SW480 (cell line): ENCODE data around the gene ARRB1.

ENCODE experiments used
- DNase-seq: peaks from one replicate; pipeline ENCODE4 v3.0.0-alpha.2; 2016; ENCODE audit warnings: low spot score

Gene ARRB1

GRCh38 chr11:75273411-75274391 is 77.8 kb downstream of the ARRB1 start:
- DNase-seq, result no peak

DNA sequence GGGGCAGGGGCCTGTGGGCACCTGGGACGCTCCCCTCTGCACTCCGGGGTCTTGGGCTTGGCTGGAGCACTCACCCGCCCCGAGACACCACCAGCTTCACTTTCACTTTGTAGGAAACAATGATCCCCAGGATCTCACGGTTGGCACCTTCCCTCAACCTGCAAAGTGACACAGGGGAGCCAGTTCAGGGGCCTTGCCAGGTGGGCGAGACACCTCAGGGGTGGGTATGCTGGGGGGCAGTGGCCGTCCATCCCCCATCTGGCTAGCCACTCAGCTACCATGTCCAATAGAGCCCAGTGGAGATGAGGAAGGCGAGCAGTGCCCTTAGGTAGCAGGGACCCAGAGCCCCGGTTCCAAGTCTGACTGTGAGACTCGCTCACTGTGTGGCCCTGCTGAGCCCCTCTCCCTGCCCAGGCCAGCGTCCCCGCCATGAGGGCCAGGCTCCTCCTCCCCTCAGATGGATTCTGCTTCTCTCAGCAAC is 78.6 kb downstream of the ARRB1 start:
- no peak for DNase-seq

- no peak for DNase-seq
Measured at GRCh38 chr11:75272391-75272790, 79.1 kb downstream of the ARRB1 start.

- no peak for DNase-seq
Measured at GRCh38 chr11:75271730-75272129, 79.7 kb downstream of the ARRB1 start.

DNA sequence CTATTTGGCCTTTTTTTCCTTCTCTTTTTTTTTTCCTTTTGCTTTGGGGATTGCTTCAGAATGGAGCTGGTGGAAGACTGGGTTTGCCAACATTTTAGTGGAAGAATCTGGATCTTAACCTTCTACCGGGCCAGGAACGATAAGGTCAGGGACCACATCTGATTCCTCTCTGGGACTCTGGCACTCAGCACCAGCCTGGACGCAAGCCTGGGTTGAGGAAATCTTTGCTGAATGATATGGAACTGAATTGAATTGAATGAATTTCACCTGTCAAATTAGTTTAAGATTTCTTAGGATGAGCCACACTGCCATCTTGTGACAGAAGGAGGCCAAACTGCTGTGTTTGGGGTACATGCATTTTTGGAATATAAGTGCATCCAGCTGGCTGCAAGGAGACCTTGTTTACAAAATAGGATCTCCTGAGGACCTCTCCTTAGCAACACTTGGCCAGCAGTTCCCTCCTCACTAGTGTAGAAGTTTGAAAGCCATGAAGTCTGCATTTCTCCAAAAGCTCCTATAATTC is 80.5 kb downstream of the ARRB1 start:
- peak; percentile 16 for DNase-seq

DNA sequence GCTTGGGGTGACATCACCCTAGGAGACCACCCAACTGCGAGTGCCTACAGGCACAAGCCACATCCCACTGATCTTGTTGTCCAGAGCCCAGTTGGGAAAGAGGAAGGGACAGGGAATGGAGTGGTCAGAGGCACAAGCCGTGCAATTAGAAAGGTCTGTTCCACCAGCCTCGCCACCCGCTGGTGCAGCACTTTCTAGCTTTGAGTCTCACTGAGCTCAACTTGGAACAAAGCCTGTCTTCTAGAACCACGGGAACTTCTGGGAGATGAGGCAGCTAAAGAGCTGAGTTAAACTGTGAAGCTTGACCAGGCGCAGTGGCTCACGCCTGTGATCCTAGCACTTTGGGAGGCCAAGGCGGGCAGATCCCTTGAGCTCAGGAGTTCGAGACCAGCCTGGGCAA is 81.6 kb downstream of the ARRB1 start:
- no peak for DNase-seq

DNA sequence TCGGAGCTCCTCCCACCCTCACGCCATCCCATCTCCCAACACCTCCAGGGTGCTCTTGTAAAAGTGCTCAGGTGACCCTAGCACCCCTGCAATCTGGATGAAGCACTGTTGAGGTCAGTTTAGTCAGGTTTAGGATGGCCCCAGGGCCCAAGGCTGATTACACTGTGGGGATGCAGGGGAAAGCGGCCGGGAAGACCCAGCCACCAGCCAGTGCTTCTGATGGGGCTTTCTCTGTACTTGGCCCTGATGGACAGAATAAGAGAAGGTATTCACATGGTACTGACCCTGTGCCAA is 82.1 kb downstream of the ARRB1 start:
- DNase-seq, result no peak

DNA sequence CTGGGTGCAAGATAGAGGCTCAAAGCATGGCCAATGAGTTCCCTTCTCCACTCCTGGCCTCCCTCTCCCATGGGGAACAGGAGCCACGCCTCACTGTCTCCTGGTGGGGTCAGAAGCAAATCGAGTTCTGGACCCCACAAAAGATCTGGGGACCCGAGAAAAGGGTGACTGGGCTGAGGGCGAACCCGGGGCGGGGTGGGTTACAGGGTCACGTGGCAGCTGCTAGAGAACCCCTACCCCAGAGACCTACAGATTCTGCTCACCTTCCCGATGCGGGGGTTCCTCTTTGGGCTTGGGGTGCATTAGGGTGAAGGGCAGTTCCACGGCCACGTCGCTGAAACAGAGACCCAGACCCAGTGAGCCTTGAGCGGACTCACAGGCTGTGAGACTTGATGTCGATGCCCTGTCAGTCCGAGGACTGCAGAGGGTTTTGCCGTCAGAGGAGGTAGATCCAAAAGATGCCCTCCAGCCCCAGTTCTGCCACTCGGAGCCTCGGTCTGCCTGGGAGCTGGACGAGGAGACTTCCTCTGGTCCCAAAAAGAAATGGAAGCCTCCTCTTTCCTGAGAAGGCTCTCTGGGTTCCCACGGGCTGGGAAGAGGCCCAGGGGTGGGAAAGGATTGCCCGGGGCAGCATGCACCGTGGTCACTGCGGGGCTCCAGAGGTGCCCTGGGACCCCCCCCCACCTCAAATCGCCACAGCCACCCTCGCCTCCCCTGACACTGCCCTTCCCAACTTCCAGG is 82.7 kb downstream of the ARRB1 start:
- no peak for DNase-seq

- no peak for DNase-seq
Measured at GRCh38 chr11:75267171-75267970, 84.1 kb downstream of the ARRB1 start.

- DNase-seq, result no peak
Measured at GRCh38 chr11:75265851-75266531, 85.5 kb downstream of the ARRB1 start.

DNA sequence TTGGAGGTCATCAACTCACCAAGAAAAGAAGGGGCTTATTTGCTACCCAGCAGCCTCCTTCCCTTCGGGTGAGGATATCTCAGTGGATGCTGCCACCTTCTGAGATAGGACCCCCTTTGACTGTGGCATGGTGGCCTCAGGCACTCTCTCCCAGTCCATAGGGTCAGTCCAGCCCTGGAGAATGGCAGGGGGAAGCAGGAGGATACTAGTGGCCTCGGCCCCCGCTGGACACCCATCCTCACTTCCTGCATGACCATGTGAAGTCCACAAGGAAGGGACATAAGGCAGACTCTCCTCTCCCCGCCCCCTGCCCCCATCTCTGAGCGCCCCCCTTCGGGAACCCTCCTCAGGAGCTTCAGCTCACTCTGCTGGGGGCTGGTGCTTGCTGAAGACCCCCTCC is 86.5 kb downstream of the ARRB1 start:
- DNase-seq, result no peak

- DNase-seq, result no peak
Measured at GRCh38 chr11:75264356-75264755, 87.1 kb downstream of the ARRB1 start.

DNA sequence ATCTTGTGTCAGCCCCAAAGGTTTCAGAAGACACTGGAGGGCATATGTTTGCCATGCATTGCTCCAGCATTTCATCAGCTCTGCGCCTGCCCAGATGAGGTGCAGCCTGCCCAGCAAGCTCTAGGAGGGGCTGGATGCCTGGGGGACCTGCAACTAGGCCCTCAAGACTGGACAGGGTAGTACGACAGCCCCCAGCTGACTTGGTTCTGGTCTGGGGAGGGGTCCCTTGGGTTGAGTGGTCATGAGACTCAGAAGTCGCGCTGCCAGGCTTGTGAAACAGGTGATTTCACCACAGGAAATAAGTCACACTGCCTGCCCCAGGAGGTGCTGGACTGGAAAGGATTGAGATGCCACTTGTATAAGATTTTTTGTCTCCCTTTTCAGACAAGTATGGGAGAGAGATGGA is 87.5 kb downstream of the ARRB1 start:
- no peak for DNase-seq

DNA sequence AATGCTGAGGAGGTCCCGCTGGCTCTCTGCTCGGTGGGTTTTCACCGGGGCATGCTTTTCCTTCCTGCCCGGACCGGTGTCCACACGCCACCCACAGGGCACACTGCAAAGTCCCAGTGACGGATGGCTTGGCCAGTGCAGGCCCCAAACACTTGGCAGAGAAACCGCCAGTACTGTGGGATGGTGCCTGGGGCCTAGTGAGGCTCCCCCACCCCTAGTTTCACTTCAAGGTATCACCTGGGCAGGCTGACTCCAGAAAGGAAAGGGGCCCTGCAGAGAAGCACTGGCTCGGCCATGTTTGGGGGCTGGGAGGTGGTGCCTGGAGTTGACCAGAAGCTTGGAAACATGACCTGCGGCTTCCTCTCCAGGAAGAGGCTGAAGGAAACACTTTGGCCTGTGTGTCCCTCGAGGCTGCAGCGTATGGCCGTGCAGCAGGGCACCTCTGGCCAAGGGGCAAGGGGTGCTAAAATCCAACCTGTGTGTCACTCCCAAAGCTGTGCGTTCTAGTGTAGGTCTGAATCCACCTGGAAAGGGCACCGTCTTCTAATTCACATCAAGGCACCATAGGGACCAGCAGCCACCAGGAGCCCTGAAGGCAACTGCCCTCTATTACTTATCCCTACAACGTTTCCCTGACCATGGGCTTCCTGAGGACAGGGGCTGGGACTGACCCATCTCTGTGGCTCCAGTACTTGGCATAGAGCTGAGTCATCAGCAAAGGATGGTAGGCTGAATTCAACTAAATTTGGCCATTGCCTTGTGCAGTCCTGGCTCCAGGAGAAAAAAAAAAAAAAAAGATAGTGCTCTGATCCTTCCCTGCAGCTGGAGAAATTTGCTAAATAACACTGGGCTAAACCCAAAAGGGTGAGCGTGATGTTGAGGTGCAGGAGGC is 88.3 kb downstream of the ARRB1 start:
- DNase-seq, result no peak

DNA sequence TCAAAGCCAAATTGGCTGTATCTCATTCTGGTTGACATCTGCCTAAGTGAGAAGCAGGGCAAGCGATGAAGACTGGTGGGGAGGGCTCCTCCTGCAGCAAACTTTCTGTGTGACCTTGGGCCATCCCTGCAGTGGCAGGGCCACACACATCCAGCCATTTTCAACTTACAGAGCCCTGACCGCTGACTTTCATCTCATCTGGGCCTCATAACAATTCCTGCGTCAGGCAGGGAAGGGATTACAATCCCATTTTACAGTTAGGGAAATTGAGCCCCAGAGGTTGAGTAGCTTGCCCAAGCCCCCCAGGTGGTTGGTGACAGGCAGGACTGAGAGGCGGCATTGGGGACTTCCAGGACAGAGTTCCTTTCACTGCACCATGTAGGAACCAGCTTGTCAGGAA is 89.0 kb downstream of the ARRB1 start:
- DNase-seq, result no peak

GRCh38 chr11:75261902-75262361 is 89.5 kb downstream of the ARRB1 start:
- DNase-seq, result no peak

DNA sequence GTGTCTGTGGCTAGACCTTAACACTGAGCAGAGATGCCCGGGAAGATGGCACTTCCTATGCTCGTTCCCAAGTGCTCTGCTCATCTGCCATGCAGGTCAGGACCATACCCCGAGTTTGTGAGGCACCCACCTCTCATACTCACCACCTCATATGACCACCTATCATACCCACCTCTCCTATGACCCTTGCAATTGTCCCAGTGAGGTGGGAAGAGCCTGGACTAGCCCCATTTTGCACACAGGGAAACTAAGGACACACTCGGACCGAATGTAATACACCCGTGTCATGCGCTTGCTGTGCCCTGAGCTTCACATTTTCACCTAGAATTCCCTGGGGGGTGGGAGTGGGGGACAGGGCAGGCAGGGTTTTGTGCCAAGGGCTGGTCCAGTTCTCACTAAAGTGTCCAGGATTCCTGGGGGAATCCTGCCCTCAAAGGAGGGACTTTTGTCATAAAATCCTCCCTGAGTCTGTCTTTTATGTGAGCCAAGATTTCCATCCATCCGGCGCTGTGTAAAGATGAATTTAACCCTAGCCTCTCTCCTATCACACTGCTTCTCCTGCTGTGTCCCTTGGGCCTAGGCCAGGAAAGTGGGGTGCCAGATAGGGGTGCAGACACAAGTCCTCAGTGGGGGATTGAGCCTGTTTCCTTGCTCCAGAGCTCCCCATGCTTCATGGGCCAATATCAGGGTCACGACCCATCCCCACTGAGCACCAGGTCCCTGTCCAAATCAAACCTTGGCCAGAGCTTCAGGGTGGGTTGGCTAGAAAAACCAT is 90.9 kb downstream of the ARRB1 start:
- no peak for DNase-seq

DNA sequence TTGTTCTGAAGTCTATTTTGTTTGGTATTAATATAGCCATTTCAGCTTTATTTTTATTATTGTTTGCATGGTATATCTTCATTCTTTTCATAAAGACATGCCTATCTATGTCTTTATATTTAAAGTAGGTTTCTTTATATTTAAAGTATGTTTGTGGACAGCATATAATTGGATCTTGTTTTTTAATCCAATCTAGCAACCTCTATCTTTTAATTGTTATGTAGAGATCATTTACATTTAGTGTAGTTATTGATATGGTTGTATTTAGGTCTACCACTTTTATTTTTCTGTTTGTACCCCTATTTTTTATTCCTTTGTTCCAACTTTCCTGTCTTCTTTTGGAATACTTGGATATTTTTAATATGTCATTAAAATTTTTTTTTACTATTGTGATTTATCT is 97.1 kb downstream of the ARRB1 start:
- no peak for DNase-seq

GRCh38 chr11:75249704-75250103 is 101.8 kb downstream of the ARRB1 start:
- DNase-seq, result no peak

DNA sequence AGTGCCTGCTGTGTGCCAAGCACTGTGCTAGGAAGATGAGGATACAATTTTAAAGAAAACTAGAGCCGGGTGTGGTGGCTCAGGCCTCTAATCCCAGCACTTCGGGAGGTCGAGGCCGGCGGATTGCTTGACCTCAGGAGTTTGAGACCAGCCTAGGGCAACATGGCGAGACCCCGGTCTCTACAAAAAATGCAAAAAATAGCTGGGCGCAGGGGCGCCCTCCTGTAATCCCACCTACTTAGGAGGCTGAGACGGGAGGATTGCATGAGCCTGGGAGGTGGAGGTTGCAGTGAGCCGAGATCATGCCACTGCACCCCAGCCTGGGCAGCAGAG is 102.6 kb downstream of the ARRB1 start:
- DNase-seq, result no peak
